Measurements from ENCODE around the gene ASZ1.

ASZ1 gene

DNA sequence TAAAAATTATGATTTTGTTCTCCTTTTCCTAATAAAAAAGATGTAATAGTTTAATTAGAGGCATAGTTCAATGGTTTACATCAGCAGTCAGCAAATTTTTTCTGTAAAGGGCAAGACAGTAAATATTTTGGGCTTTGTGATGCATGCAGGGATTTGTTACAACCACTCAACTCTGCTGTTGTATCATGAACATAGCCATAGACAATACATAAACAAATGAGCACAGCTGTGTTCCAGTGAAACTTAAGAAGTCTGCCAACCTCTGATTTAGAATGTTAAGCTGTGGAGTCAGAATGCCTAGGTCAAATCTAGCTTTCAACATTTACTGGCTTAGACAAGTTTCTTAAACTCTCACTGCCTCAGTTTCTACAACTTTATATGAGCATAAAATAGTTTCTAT, 31.6 kb downstream of the ASZ1 start:
- no peak overlapping the region for H3K4me3 ChIP-seq (ENCODE audit: low read length)
- H3K27me3 ChIP-seq (ENCODE audit: control insufficient read depth, insufficient read depth, low read length): no peaks in the 10 kb centered on the region
- H3K36me3 ChIP-seq (ENCODE audit: control insufficient read depth, insufficient read depth, low read length): no peaks in the 10 kb centered on the region
- no peak overlapping the region for H3K9ac ChIP-seq (ENCODE audit: low read length)
- H3K4me1 ChIP-seq (ENCODE audit: control insufficient read depth, insufficient read depth, low read length): no peaks in the 10 kb centered on the region
- H3K27ac ChIP-seq (ENCODE audit: low read depth, low read length): no peak overlapping the region

DNA sequence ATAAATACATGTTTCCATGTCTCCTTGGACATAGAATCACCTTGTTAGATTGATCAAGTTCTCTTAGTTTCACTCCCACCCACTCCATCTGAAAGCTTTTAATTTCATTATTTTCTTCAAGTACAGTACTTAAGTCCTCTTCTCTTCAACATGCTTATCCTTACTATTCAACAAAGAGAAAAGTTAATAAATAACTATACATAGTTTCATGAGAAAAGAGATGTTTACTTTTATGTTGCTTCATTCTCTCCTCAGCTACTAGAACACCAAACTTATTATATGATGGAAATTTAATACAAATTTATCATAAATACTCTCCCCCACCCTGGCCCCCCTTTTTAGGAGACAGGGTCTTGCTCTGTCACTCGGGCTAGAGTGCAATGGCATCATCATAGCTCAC, 33.5 kb downstream of the ASZ1 start:
- Histone ChIP-seq H3K36me3 (ENCODE audit: control insufficient read depth, insufficient read depth, low read length) (no peaks in the 10 kb centered on the region), H3K9ac (ENCODE audit: low read length) (no peak overlapping the region), H3K4me1 (ENCODE audit: control insufficient read depth, insufficient read depth, low read length) (no peaks in the 10 kb centered on the region), H3K27me3 (ENCODE audit: control insufficient read depth, insufficient read depth, low read length) (no peaks in the 10 kb centered on the region), H3K4me3 (ENCODE audit: low read length) (no peak overlapping the region), H3K27ac (ENCODE audit: low read depth, low read length) (no peak overlapping the region)

DNA sequence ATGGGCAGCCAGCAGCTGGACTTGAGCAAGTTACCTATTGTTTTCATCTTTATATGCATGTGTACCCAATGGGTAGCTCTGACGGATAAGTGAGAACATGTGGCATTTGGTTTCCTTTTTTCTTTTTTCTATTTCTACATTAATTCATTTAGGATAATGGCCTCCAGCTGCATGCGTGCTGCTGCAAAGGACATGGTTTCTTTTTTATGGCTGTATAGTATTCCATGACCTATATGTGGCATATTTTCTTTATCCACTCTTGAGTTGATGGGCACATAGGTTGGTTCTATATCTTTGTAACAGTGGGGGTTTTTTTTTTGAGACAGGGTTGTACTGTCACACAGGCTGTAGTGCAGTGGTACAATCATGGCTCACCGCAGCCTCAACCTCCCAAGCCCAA, 37.4 kb downstream of the ASZ1 start:
- Histone ChIP-seq H3K9ac (ENCODE audit: low read length) (no peak overlapping the region), H3K27me3 (ENCODE audit: control insufficient read depth, insufficient read depth, low read length) (no peaks in the 10 kb centered on the region), H3K4me3 (ENCODE audit: low read length) (no peak overlapping the region), H3K4me1 (ENCODE audit: control insufficient read depth, insufficient read depth, low read length) (no peaks in the 10 kb centered on the region), H3K36me3 (ENCODE audit: control insufficient read depth, insufficient read depth, low read length) (no peaks in the 10 kb centered on the region), H3K27ac (ENCODE audit: low read depth, low read length) (no peak overlapping the region)

DNA sequence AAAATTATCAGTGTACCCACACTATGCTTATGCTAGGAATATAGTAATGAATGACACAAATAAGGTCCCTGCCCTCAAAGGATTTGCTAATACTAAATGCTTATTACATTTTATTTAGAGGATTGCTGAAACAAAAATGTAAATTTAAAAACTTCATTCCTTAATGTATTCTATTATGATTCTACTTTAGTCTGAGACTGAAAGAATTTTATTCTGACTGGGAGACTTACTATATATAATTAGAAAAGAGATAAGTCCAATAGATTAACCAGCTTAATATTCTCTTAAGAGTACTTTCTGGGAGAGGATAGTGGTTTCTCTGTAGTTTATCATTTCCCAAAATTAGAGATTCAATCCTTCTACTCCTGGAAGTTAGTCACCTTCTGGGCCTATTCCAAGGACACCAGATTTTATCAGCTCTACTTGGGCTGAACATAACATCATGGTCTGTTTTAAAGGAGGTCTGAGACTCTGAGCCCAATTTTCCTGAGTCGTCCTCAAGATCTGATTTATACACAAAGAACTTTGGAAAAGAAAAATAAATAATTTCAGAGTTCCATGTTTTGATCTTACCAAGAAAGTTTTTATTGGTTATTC, 41.1 kb downstream of the ASZ1 start:
- Histone ChIP-seq H3K4me1 (ENCODE audit: control insufficient read depth, insufficient read depth, low read length) (no peaks in the 10 kb centered on the region), H3K27ac (ENCODE audit: low read depth, low read length) (no peak overlapping the region), H3K9ac (ENCODE audit: low read length) (no peak overlapping the region), H3K36me3 (ENCODE audit: control insufficient read depth, insufficient read depth, low read length) (no peaks in the 10 kb centered on the region), H3K27me3 (ENCODE audit: control insufficient read depth, insufficient read depth, low read length) (no peaks in the 10 kb centered on the region), H3K4me3 (ENCODE audit: low read length) (no peak overlapping the region)

DNA sequence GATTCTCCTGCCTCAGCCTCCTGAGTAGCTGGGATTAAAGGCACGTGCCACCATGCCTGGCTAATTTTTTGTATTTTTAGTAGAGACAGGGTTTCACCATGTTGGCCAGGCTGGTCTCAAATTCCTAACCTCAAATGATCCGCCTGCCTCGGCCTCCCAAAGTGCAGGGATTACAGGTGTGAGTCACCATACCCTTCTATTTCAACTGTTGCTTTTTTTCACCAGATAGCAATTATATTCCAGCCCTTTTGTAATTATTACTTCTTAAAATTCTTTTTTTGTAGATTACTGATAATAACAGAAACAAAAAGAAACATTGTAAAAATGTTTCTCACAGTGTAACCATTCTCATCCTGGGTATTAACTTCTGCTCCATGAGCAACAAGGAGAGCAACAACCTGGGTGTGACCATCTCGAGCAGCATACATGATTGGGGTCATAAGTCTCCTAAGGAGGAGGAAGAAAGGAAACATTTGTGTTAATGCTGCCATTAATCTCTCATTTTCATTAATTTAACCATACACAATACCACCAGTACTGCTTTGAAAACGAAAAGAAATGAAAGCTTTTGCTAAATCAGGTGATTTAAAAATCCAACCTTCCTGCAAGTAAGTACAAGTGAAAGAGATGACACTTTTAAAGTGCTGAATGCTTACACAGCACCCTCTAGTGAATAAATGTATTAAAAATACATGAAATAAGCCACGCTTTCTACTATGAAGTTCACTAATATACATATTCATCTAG, 41.8 kb downstream of the ASZ1 start:
- no peak overlapping the region for H3K9ac ChIP-seq (ENCODE audit: low read length)

DNA sequence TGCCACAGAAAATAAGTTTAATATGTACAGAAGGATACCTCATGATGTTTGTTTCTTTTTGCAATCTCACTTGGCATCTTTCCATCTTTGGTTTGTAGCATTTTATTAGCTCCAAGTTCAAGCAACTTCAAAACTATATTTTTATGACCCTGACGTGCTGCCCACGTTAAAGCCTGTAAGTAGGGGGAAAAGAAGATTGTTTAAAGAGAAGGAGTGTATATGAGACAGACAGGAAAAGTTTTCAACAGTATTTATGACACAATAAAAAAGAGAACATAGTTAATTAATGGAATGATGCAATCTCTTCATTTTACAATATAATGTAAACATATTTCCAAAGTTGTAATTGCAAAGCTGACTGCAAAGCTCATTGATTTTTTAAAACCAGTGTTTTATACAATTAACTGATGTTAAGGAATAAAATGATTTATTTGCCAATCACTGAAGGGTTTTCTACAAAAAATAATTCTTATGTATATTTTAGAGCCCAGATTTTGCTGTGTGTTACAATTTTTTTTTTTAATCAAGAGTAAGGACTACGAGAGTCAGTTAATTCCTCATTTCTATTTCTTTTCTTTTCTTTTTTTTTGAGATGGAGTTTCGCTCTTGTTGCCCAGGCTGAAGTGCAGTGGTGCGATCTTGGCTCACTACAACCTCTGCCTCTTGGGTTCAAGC, 42.5 kb downstream of the ASZ1 start:
- Histone ChIP-seq H3K36me3 (ENCODE audit: control insufficient read depth, insufficient read depth, low read length) (no peaks in the 10 kb centered on the region), H3K4me1 (ENCODE audit: control insufficient read depth, insufficient read depth, low read length) (no peaks in the 10 kb centered on the region), H3K4me3 (ENCODE audit: low read length) (no peak overlapping the region), H3K27me3 (ENCODE audit: control insufficient read depth, insufficient read depth, low read length) (no peaks in the 10 kb centered on the region), H3K27ac (ENCODE audit: low read depth, low read length) (no peak overlapping the region), H3K9ac (ENCODE audit: low read length) (no peak overlapping the region)

More for the DNA sequence above, 41.8 kb downstream of the ASZ1 start:
- Histone ChIP-seq H3K27me3 (ENCODE audit: control insufficient read depth, insufficient read depth, low read length) (no peaks in the 10 kb centered on the region), H3K4me3 (ENCODE audit: low read length) (no peak overlapping the region), H3K4me1 (ENCODE audit: control insufficient read depth, insufficient read depth, low read length) (no peaks in the 10 kb centered on the region), H3K27ac (ENCODE audit: low read depth, low read length) (no peak overlapping the region), H3K36me3 (ENCODE audit: control insufficient read depth, insufficient read depth, low read length) (no peaks in the 10 kb centered on the region)

DNA sequence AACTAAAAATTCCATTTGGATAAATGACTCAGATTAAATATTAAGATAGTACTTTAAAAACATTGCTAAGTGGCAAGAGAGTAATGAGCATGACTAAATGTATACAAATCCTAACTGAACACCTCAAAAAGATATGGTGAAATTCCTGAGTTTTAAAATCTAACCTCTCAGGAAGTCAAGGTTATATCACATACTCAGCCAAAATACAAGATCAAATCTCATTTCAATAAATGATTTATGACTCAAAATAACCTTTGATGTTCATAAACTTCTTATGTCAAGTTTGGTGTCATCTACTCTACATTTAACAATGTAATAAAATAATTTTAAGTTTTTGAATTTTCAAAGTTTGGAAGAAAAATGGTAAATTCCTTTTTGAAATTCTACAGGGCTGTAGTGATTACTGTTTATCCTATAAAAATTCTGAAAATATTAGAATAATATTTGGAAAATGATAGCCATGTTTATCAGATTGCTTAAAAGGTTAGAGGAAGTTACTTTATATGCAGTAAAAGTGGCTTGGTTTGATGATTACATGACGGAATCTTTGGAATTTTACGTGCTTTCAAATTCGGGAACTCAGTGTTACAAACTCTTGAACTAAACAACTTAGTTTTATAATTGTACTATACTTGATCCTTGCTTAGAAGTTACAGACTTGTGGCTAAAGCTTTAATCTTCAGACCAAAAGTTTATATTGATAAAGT, 43.7 kb downstream of the ASZ1 start:
- H3K36me3 ChIP-seq (ENCODE audit: control insufficient read depth, insufficient read depth, low read length): no peaks in the 10 kb centered on the region
- no peaks in the 10 kb centered on the region for H3K4me1 ChIP-seq (ENCODE audit: control insufficient read depth, insufficient read depth, low read length)
- no peak overlapping the region for H3K9ac ChIP-seq (ENCODE audit: low read length)
- H3K27me3 ChIP-seq (ENCODE audit: control insufficient read depth, insufficient read depth, low read length): no peaks in the 10 kb centered on the region
- no peak overlapping the region for H3K27ac ChIP-seq (ENCODE audit: low read depth, low read length)
- H3K4me3 ChIP-seq (ENCODE audit: low read length): no peak overlapping the region

DNA sequence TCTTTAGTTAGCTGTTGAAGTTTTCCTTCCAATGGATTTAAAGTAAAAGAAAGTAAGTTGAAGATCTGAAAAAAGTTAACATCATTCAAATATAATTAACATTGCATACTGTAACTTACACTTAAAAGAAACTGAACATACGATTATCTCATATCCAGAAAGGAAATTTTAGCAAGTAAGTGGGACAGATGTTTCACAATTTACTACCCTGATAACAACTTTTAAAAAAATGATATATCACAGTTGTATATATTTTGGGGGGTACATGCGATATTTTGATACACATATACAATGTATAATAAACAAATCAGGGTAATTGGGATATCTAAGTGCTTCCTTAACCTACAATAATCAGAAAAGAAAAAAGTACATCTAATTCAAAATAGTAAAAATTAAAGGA, 44.2 kb downstream of the ASZ1 start:
- H3K4me1 ChIP-seq (ENCODE audit: control insufficient read depth, insufficient read depth, low read length): no peaks in the 10 kb centered on the region
- H3K4me3 ChIP-seq (ENCODE audit: low read length): no peak overlapping the region
- no peaks in the 10 kb centered on the region for H3K27me3 ChIP-seq (ENCODE audit: control insufficient read depth, insufficient read depth, low read length)
- no peak overlapping the region for H3K27ac ChIP-seq (ENCODE audit: low read depth, low read length)
- H3K9ac ChIP-seq (ENCODE audit: low read length): no peak overlapping the region
- no peaks in the 10 kb centered on the region for H3K36me3 ChIP-seq (ENCODE audit: control insufficient read depth, insufficient read depth, low read length)

DNA sequence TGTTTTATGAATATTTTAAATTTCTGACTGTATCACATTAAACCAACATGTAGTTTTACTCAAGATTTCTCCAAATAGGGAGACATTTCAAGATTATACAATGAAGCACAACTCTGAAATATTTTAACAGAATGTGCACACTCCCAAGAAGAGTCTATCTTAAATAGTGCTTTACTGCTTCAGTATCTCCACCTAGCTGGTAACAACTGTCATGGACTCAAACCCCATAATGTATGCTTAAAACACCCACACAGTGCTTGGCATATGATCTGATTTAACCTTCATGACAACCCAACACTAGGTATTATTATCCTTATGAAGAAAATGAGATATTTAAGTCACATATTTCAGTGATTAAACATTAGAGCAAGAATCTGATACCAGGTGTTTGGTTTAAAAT, 45.9 kb downstream of the ASZ1 start:
- H3K4me1 ChIP-seq (ENCODE audit: control insufficient read depth, insufficient read depth, low read length): no peaks in the 10 kb centered on the region
- H3K9ac ChIP-seq (ENCODE audit: low read length): no peak overlapping the region
- H3K27ac ChIP-seq (ENCODE audit: low read depth, low read length): no peak overlapping the region

DNA sequence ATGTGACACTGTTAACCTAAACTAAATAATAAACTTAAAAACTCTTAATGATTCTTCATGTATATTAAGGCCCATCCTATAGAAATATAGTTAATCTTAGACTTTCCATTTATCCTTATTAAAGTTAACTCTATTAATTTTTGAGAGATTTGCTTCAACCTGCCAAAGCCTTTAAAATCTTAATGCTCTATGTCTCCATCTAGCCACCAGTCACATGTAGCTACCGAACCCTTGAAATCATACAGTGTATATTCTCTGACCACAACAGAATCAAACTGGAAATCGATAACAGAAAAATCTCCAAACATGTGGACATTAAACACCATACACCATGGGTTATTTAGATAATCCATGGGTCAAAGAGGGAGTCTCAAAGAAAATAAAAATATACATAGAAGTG, 51.9 kb downstream of the ASZ1 start:
- Histone ChIP-seq H3K36me3 (ENCODE audit: control insufficient read depth, insufficient read depth, low read length) (no peaks in the 10 kb centered on the region), H3K9ac (ENCODE audit: low read length) (no peak overlapping the region), H3K27ac (ENCODE audit: low read depth, low read length) (no peak overlapping the region), H3K27me3 (ENCODE audit: control insufficient read depth, insufficient read depth, low read length) (no peaks in the 10 kb centered on the region), H3K4me1 (ENCODE audit: control insufficient read depth, insufficient read depth, low read length) (no peaks in the 10 kb centered on the region), H3K4me3 (ENCODE audit: low read length) (no peak overlapping the region)

More for the DNA sequence above, 45.9 kb downstream of the ASZ1 start:
- Histone ChIP-seq H3K4me3 (ENCODE audit: low read length) (no peak overlapping the region), H3K27me3 (ENCODE audit: control insufficient read depth, insufficient read depth, low read length) (no peaks in the 10 kb centered on the region), H3K36me3 (ENCODE audit: control insufficient read depth, insufficient read depth, low read length) (no peaks in the 10 kb centered on the region)

DNA sequence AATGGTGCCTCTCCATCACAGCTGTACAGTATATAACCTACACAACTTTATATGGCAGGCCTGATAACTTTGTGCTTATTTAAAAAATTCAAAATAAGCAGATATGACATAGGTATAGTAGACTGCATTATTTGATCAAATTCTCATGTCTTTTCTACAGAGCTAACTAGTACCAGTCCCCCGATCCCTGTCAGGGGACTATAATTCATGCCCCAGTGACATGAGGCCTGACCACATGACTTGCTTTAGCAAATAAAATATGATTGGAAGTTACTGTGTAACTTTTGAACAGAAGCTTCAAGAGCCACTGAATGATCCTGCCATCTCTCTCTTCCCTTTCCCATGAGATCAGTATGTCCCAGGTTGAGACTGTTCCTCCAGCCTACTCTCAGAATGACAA, 55.2 kb downstream of the ASZ1 start:
- Histone ChIP-seq H3K9ac (ENCODE audit: low read length) (no peak overlapping the region), H3K4me3 (ENCODE audit: low read length) (no peak overlapping the region), H3K36me3 (ENCODE audit: control insufficient read depth, insufficient read depth, low read length) (no peaks in the 10 kb centered on the region), H3K27me3 (ENCODE audit: control insufficient read depth, insufficient read depth, low read length) (no peaks in the 10 kb centered on the region), H3K4me1 (ENCODE audit: control insufficient read depth, insufficient read depth, low read length) (no peaks in the 10 kb centered on the region), H3K27ac (ENCODE audit: low read depth, low read length) (no peak overlapping the region)

DNA sequence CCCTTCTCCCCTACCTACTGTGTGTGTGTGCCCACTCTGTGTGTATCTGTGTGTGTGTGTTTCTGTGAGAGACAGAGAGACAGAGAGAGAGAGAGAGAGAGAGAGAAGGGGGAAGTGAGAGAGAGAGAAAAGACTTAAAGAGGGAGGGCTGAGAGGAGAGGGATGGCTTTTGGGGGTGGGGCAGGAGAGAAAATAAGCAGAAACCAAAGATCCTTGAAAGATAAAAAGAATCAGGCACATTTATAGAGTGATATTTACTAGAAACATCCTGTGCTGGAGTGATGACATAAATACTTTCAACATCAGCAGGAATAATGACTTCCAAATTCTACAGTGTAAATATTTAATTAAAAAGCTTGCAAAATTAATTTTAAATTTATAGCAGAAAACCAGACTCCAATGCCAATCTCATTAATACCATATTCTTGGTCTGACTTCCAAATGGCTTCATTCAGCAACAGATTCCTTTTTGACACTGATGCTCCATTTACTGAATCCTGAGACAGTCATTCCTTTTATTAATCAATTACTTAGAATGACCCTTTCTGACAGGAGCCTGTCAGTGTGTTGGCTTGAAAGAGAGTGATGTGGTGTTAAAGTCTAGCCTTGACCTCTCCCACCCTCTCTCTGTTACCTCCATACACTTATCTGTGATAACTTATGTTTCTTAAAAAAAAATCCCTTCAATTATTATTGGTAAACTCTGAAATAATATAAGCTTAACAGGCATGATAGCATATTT, 62.8 kb downstream of the ASZ1 start:
- Histone ChIP-seq H3K9ac (ENCODE audit: low read length) (no peak overlapping the region), H3K36me3 (ENCODE audit: control insufficient read depth, insufficient read depth, low read length) (no peaks in the 10 kb centered on the region), H3K27me3 (ENCODE audit: control insufficient read depth, insufficient read depth, low read length) (no peaks in the 10 kb centered on the region), H3K4me1 (ENCODE audit: control insufficient read depth, insufficient read depth, low read length) (no peaks in the 10 kb centered on the region), H3K27ac (ENCODE audit: low read depth, low read length) (no peak overlapping the region), H3K4me3 (ENCODE audit: low read length) (no peak overlapping the region)

Measured in rectal smooth muscle tissue (tissue), 1 donor.